Stimulated activated CD4-positive, alpha-beta T cell treated with anti-CD3 and anti-CD28 coated beads, Interleukin-1b, Interleukin-23, amount 100 ng/mL, for 4 hours (primary cell): Measurements from ENCODE around the gene PHACTR4.
A peak's percentile ranks its signal among the peaks of the same experiment; 100 is the strongest.
"Not testable (repeated sequence)": the region's sequence is repeated elsewhere in the genome, so short reads cannot be mapped to it uniquely, and the experiment has no call there.

Source experiments
- DNase-seq, 2 donors: peaks; one replicate each; pipeline ENCODE4 v3.0.0-alpha.2; 2020; ENCODE audit warnings: low read depth in 2 of 2

The PHACTR4 gene

GRCh38 chr1:28494737-28495136, 125.2 kb downstream of the PHACTR4 start:
- no peak for DNase-seq

- DNase-seq = no peak
These were observed 130.0 kb downstream of the PHACTR4 start for GRCh38 chr1:28499553-28499952.

GRCh38 chr1:28501925-28502324, 132.4 kb downstream of the PHACTR4 start:
- DNase-seq = no peak

GRCh38 chr1:28503117-28503516, 133.6 kb downstream of the PHACTR4 start:
- no peak for DNase-seq

GRCh38 chr1:28505406-28506187, 136.1 kb downstream of the PHACTR4 start, which contains the start of gene RCC1:
RCC1 (plus strand) TSS chr1:28506043; CDS start chr1:28529867, 23,824 bp downstream.
- peak; percentile 85 to 88 for DNase-seq

- no peak for DNase-seq
These were observed 137.3 kb downstream of the PHACTR4 start for GRCh38 chr1:28506907-28507246.

- no peak for DNase-seq
These were observed 137.7 kb downstream of the PHACTR4 start for GRCh38 chr1:28507247-28507645.

- no peak for DNase-seq
These were observed 138.3 kb downstream of the PHACTR4 start for GRCh38 chr1:28507646-28508434.

- DNase-seq = no peak
These were observed 138.9 kb downstream of the PHACTR4 start for GRCh38 chr1:28508435-28508754.

- no peak for DNase-seq
These were observed 140.2 kb downstream of the PHACTR4 start for GRCh38 chr1:28509705-28510272.

- DNase-seq = no peak
These were observed 140.9 kb downstream of the PHACTR4 start for GRCh38 chr1:28510273-28510969.

- no peak for DNase-seq
These were observed 141.5 kb downstream of the PHACTR4 start for GRCh38 chr1:28510970-28511440.

- DNase-seq = no peak
These were observed 142.6 kb downstream of the PHACTR4 start for GRCh38 chr1:28512058-28512611.

- not testable (repeated sequence) for DNase-seq
These were observed 144.9 kb downstream of the PHACTR4 start for GRCh38 chr1:28514445-28514933.

- DNase-seq = no peak
These were observed 147.0 kb downstream of the PHACTR4 start for GRCh38 chr1:28516518-28516956.

- no peak for DNase-seq
These were observed 148.1 kb downstream of the PHACTR4 start for GRCh38 chr1:28517649-28517999.

GRCh38 chr1:28518000-28518744, 148.6 kb downstream of the PHACTR4 start:
- DNase-seq = peak; percentile 87 to 88

- no peak for DNase-seq
These were observed 149.3 kb downstream of the PHACTR4 start for GRCh38 chr1:28518745-28519341.

GRCh38 chr1:28519946-28520725, 150.6 kb downstream of the PHACTR4 start:
- no peak for DNase-seq

GRCh38 chr1:28520796-28521195, 151.3 kb downstream of the PHACTR4 start:
- not testable (repeated sequence) for DNase-seq
